Transverse colon (tissue), 3 donors: ENCODE results near the gene PRKCE.

Experiments used
- CTCF ChIP-seq, 5 experiments: fragments of 200-600 bp in 3 of 5; fragments of 450-650 bp in 2 of 5; sonication (generic) in 3 of 5; IDR thresholded peaks; 1 replicate in 2 of 5; 2 replicates in 3 of 5; pipeline ENCODE4 v1.5.1; 2016 to 2017; ENCODE audit warnings: antibody characterized with exemption in 5 of 5, inconsistent platforms in 3 of 5, mild to moderate bottlenecking in 2 of 5, moderate library complexity in 1 of 5
- EP300 ChIP-seq: sonication (generic); formaldehyde crosslinking; IDR thresholded peaks from one replicate; pipeline ENCODE4 v1.6.1; 2017; ENCODE audit warnings: antibody characterized with exemption, low read depth
- POLR2A ChIP-seq: fragments of 450-650 bp; IDR thresholded peaks from one replicate; pipeline ENCODE4 v1.6.1; 2016; ENCODE audit warnings: antibody characterized with exemption, mild to moderate bottlenecking, moderate library complexity

GRCh38 chr2:46196871-46197462, 545.5 kb downstream of the PRKCE start:
- TF ChIP-seq CTCF (IDR thresholded peaks at IDR 0.05) (no peak), POLR2A (no peak), EP300 (no peak)
